ENCODE measurements around the gene GIPC2.

DNA sequence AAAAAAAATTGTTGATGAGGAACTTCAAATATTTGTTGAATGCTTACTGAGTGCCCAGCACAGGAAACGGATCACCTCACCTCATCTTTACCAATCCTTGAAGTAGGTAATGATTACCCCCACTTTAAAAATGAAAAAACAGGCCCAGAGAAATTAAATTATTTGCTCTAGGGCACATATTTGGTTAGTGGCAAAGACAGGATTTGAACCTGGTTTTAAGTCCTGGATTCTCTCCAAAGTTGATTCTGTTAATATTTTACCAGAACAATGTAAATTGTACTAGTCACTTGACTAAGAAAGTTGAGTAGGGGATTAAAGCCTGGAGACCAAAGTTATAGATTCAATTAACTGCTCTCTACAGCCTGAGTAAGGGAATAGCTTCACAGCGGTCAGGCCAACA, 97.9 kb downstream of the GIPC2 start:
- TF ChIP-seq, protein P1, sequence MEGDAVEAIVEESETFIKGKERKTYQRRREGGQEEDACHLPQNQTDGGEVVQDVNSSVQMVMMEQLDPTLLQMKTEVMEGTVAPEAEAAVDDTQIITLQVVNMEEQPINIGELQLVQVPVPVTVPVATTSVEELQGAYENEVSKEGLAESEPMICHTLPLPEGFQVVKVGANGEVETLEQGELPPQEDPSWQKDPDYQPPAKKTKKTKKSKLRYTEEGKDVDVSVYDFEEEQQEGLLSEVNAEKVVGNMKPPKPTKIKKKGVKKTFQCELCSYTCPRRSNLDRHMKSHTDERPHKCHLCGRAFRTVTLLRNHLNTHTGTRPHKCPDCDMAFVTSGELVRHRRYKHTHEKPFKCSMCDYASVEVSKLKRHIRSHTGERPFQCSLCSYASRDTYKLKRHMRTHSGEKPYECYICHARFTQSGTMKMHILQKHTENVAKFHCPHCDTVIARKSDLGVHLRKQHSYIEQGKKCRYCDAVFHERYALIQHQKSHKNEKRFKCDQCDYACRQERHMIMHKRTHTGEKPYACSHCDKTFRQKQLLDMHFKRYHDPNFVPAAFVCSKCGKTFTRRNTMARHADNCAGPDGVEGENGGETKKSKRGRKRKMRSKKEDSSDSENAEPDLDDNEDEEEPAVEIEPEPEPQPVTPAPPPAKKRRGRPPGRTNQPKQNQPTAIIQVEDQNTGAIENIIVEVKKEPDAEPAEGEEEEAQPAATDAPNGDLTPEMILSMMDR (IDR thresholded peaks at IDR 0.05): no peak
- no peak for TF ChIP-seq POLR2A (IDR thresholded peaks at IDR 0.05)
- no peak for TF ChIP-seq EP300 (IDR thresholded peaks at IDR 0.05)
